Stomach (tissue), 4 donors: Measurements from ENCODE around the gene PI16.

Experiments
- EP300 ChIP-seq: sonication (generic); formaldehyde crosslinking; IDR thresholded peaks from one replicate; pipeline ENCODE4 v1.6.1; 2017; ENCODE audit warnings: antibody characterized with exemption
- POLR2A ChIP-seq, 4 donors: fragments of 450-650 bp; IDR thresholded peaks; one replicate each; pipeline ENCODE4 v1.6.1; 2016; ENCODE audit warnings: antibody characterized with exemption in 4 of 4, control low read depth in 2 of 4, mild to moderate bottlenecking in 1 of 4, moderate library complexity in 1 of 4
- POLR2AphosphoS5 ChIP-seq, 3 donors: sonication (generic); formaldehyde crosslinking; IDR thresholded peaks; one replicate each; pipeline ENCODE4 v1.6.1; 2016; ENCODE audit warnings: antibody characterized with exemption in 3 of 3
- TF ChIP-seq, protein P1 (sequence below), 7 experiments: fragments of 450-650 bp in 4 of 7; fragments of 200-600 bp in 3 of 7; sonication (generic) in 3 of 7; IDR thresholded peaks; one replicate each; pipeline ENCODE4 v1.5.1; 2016 to 2019; ENCODE audit warnings: antibody characterized with exemption in 7 of 7, control low read depth in 2 of 7, mild to moderate bottlenecking in 1 of 7

DNA sequence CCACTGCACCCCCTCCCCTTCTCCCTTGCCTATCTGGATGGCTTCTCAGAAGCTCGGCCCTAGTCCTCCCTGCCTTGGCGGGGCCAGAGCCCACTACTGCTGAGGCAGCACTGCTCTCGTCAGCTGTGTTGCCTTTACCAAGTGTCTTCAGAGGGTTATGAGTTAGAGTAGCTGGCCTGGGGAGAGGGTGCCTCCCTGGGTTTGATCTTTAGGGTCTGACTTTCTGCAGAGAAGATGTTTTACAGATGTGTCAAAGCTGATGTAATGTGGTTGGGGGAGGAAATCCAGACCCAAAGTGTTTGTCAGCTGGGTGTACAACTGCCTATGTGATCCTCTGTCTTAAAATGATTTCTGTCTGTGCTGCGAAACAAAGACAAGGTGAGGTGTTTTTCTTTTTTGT, 30.4 kb upstream of the PI16 start:
- TF ChIP-seq, protein P1, sequence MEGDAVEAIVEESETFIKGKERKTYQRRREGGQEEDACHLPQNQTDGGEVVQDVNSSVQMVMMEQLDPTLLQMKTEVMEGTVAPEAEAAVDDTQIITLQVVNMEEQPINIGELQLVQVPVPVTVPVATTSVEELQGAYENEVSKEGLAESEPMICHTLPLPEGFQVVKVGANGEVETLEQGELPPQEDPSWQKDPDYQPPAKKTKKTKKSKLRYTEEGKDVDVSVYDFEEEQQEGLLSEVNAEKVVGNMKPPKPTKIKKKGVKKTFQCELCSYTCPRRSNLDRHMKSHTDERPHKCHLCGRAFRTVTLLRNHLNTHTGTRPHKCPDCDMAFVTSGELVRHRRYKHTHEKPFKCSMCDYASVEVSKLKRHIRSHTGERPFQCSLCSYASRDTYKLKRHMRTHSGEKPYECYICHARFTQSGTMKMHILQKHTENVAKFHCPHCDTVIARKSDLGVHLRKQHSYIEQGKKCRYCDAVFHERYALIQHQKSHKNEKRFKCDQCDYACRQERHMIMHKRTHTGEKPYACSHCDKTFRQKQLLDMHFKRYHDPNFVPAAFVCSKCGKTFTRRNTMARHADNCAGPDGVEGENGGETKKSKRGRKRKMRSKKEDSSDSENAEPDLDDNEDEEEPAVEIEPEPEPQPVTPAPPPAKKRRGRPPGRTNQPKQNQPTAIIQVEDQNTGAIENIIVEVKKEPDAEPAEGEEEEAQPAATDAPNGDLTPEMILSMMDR (IDR thresholded peaks at IDR 0.05): no peak
- no peak for TF ChIP-seq POLR2AphosphoS5 (IDR thresholded peaks at IDR 0.05)
- no peak for TF ChIP-seq POLR2A (IDR thresholded peaks at IDR 0.05)
- TF ChIP-seq EP300: no peak
